ENCODE data around the gene MCM9. TPM values are rescaled to one million over a fixed set of nuclear protein-coding genes. Genes with fewer than 3 reads are reported as not detected.

Gene MCM9
- total and polyA plus RNA-seq, 5 donors, result 2.0 to 8.0 (median 7.2) TPM

DNA sequence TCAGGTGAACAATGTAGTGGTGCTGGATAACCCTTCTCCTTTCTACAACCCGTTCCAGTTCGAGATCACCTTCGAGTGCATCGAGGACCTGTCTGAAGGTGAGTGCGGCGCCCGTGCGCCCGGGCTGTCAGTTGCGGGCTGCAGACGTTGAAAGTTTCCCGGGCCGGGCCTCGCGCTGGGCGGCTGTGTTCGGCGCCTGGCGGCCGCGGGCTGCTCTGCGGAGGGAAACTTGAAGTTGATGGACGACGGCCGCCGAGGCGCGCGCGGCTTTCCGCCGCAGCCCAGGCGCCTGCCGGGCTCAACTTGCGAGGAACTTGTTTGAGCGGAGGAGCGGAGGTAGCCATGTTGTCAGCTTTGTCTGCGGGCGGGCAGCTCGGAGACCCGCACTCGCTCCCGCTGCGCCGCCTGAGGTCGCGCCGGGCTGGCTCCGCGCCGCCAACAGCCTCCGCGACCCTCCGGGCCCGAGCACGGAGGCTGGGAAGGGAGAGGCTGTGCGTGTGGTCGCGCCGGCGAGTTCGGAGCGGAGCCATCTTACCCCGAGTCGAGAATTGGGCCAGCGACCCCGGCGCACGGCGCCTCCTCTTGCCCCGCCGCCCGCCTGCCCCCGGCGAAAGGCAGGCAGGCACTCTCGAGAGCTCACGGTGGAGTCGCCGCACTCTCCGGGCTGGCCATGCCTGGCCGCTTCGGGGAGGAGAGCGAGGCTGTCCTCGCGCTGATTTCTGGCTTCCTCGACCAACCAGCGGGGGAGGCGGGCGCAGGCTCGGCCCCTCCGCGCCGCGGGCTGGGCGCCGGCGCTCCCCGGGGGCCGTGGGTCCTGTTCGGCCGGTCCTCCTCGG, 40.3 kb downstream of the MCM9 start:
- intact Hi-C loops (cut with DNase I), result no loop called here
- under 1% methylated on average over 102 of the region's 102 CpGs for WGBS
- no peaks in the 10 kb centered on the region for H3K4me1 ChIP-seq (ENCODE audit: control insufficient read depth, insufficient read depth, low read length)

GRCh38 chr6:118893807-118894424, 41.0 kb downstream of the MCM9 start, which contains the start of gene ASF1A:
ASF1A (plus strand) TSS chr6:118894152; CDS start chr6:118894414, 262 bp downstream.
- Histone ChIP-seq H3K4me3 (ENCODE audit: low read length) (peak within 1 kb of the TSS; percentile 93), H3K27me3 (ENCODE audit: control insufficient read depth, insufficient read depth) (no peaks in the 10 kb centered on the region), H3K4me1 (ENCODE audit: control insufficient read depth, insufficient read depth, low read length) (no peaks in the 10 kb centered on the region), H3K27ac (ENCODE audit: low read length) (peak within 1 kb of the TSS; percentile 91), H3K9me3 (ENCODE audit: control insufficient read depth, low read length) (no peaks in the 10 kb centered on the region)
- peak; percentile 97 to 98 (median 97) for DNase-seq
- peak; percentile 95 to 96 for ATAC-seq
- intact Hi-C loops (cut with DNase I), result no loop called here
- whole genome bisulfite sequencing, result under 1% methylated on average over 51 of the region's 51 CpGs

More for the DNA sequence above, 40.3 kb downstream of the MCM9 start:
- no peaks in the 10 kb centered on the region for H3K27me3 ChIP-seq (ENCODE audit: control insufficient read depth, insufficient read depth)
- H3K27ac ChIP-seq (ENCODE audit: low read length), result peak overlapping the region; percentile 87
- no peaks in the 10 kb centered on the region for H3K9me3 ChIP-seq (ENCODE audit: control insufficient read depth, low read length)
- ATAC-seq (peak; percentile 83 to 88), DNase-seq (peak; percentile 74 to 89 (median 87))
- peak overlapping the region; percentile 92 for H3K4me3 ChIP-seq (ENCODE audit: low read length)

- no peaks in the 10 kb centered on the region for H3K27me3 ChIP-seq (ENCODE audit: control insufficient read depth, insufficient read depth)
- H3K4me3 ChIP-seq (ENCODE audit: low read length), result peak overlapping the region; percentile 93
- H3K4me1 ChIP-seq (ENCODE audit: control insufficient read depth, insufficient read depth, low read length), result no peaks in the 10 kb centered on the region
- DNase-seq, result peak; percentile 24 to 51 (median 36)
- no peaks in the 10 kb centered on the region for H3K9me3 ChIP-seq (ENCODE audit: control insufficient read depth, low read length)
- whole genome bisulfite sequencing, result under 1% methylated on average over 18 of the region's 18 CpGs
- intact Hi-C loops (cut with DNase I), result no loop called here
- peak overlapping the region; percentile 91 for H3K27ac ChIP-seq (ENCODE audit: low read length)
- ATAC-seq, result peak; percentile 0 to 12
Measured at GRCh38 chr6:118893064-118893806, 41.7 kb downstream of the MCM9 start.

DNA sequence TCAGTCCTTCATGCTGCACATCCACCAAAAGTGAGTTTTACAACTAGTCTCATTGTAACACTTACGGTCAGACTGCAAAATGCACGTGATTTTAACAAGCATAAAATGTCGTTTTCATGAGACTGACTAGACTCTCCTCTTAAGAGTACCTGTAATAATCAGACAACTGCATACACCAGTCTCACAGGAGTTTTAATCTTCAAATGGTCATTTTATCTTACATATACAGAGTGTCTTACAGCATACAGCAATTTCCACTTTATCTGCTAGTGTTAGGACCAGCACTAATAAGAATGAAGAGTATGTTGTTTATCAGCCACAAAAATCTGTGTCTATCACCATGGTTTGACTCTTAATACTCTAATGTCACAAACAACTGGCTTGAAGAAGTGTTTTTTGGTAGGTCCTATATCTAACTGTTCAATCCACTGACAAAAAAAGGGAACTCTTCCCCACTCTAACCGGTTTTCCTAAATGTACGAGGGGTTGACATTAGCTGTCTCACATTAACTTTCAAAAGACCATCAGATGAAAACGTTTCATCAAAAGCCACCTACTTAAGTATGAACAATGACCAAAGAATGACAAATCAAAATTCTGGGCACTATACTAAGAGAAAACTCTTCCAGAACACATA, 42.5 kb downstream of the MCM9 start:
- 38% methylated on average over 6 of the region's 6 CpGs for WGBS
- DNase-seq (no peak), ATAC-seq (no peak)
- H3K9me3 ChIP-seq (ENCODE audit: control insufficient read depth, low read length), result no peaks in the 10 kb centered on the region
- H3K27ac ChIP-seq (ENCODE audit: low read length), result no peak overlapping the region
- H3K27me3 ChIP-seq (ENCODE audit: control insufficient read depth, insufficient read depth), result no peaks in the 10 kb centered on the region
- H3K4me1 ChIP-seq (ENCODE audit: control insufficient read depth, insufficient read depth, low read length), result no peaks in the 10 kb centered on the region
- intact Hi-C loops (cut with DNase I), result no loop called here
- H3K4me3 ChIP-seq (ENCODE audit: low read length), result peak overlapping the region; percentile 93

- no peaks in the 10 kb centered on the region for H3K4me1 ChIP-seq (ENCODE audit: control insufficient read depth, insufficient read depth, low read length)
- no peak overlapping the region for H3K27ac ChIP-seq (ENCODE audit: low read length)
- intact Hi-C loops (cut with DNase I), result no loop called here
- H3K27me3 ChIP-seq (ENCODE audit: control insufficient read depth, insufficient read depth), result no peaks in the 10 kb centered on the region
- no peaks in the 10 kb centered on the region for H3K9me3 ChIP-seq (ENCODE audit: control insufficient read depth, low read length)
- 85% methylated on average over 5 of the region's 5 CpGs for WGBS
- no peak overlapping the region for H3K4me3 ChIP-seq (ENCODE audit: low read length)
- ATAC-seq (no peak), DNase-seq (no peak)
Measured at GRCh38 chr6:118890997-118891790, 43.8 kb downstream of the MCM9 start.

GRCh38 chr6:118889163-118889562, 45.8 kb downstream of the MCM9 start:
- 83% methylated on average over 4 of the region's 4 CpGs for WGBS
- Histone ChIP-seq H3K9me3 (ENCODE audit: control insufficient read depth, low read length) (no peaks in the 10 kb centered on the region), H3K27me3 (ENCODE audit: control insufficient read depth, insufficient read depth) (no peaks in the 10 kb centered on the region), H3K27ac (ENCODE audit: low read length) (no peak overlapping the region), H3K4me1 (ENCODE audit: control insufficient read depth, insufficient read depth, low read length) (no peaks in the 10 kb centered on the region), H3K4me3 (ENCODE audit: low read length) (no peak overlapping the region)
- intact Hi-C loops (cut with DNase I), result no loop called here
- DNase-seq (no peak), ATAC-seq (no peak)

GRCh38 chr6:118886641-118887040, 48.3 kb downstream of the MCM9 start:
- DNase-seq (no peak), ATAC-seq (no peak)
- WGBS, result 84% methylated on average over 6 of the region's 6 CpGs
- H3K4me1 ChIP-seq (ENCODE audit: control insufficient read depth, insufficient read depth, low read length), result peaks cover 4% of the 10 kb centered on the region
- no peaks in the 10 kb centered on the region for H3K27me3 ChIP-seq (ENCODE audit: control insufficient read depth, insufficient read depth)
- H3K27ac ChIP-seq (ENCODE audit: low read length), result no peak overlapping the region
- intact Hi-C loops (cut with DNase I), result no loop called here
- no peaks in the 10 kb centered on the region for H3K9me3 ChIP-seq (ENCODE audit: control insufficient read depth, low read length)
- no peak overlapping the region for H3K4me3 ChIP-seq (ENCODE audit: low read length)

GRCh38 chr6:118882314-118882905, 52.5 kb downstream of the MCM9 start:
- ATAC-seq (no peak), DNase-seq (no peak)
- no peaks in the 10 kb centered on the region for H3K27me3 ChIP-seq (ENCODE audit: control insufficient read depth, insufficient read depth)
- intact Hi-C loops (cut with DNase I), result no loop called here
- H3K9me3 ChIP-seq (ENCODE audit: control insufficient read depth, low read length), result no peaks in the 10 kb centered on the region
- 87% methylated on average over 4 of the region's 4 CpGs for WGBS
- peaks cover 4% of the 10 kb centered on the region for H3K4me1 ChIP-seq (ENCODE audit: control insufficient read depth, insufficient read depth, low read length)
- H3K27ac ChIP-seq (ENCODE audit: low read length), result no peak overlapping the region
- no peak overlapping the region for H3K4me3 ChIP-seq (ENCODE audit: low read length)

DNA sequence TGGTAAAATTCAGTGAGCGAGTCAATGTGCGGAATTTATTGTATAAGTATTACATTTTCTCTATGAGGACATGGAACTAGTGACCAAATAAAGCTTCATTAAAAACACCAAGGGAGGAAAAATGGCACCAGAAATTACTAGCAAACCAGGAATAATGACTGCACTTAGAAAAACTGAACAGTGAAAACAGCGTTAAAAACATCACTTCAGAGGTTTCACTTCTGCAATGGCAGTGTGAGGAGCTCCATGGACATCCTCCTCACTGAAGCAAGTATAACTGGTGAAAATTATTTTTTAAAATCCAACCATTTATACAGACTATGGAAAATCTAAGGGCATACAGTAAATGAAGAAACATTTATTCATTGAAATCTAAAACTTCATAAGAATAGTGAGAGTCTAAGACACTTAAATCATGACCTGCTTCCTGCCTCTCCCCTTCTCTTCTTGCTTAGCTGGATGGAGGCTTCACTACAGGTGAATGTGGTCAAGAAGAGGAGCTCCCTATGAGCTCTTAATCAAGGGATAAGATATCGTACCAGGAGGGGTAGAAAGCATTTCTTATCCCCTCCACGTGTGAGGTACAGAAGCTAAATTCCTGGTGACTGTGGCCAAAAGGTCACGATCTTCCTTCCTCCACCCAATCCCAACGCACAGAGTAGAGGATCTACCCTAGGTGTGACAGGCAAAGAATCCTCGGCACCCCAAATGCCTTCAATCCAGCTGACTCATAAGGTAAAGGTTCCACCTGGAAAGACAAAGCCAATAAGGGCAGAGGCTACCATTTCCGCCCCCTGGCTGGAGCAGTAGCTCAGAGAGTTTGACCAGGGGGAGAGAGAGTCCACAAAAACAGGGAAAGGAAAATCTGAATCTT, 53.3 kb downstream of the MCM9 start:
- H3K9me3 ChIP-seq (ENCODE audit: control insufficient read depth, low read length), result no peaks in the 10 kb centered on the region
- H3K4me3 ChIP-seq (ENCODE audit: low read length), result no peak overlapping the region
- DNase-seq (no peak), ATAC-seq (no peak)
- H3K27ac ChIP-seq (ENCODE audit: low read length), result no peak overlapping the region
- 76% methylated on average over 9 of the region's 9 CpGs for WGBS
- H3K4me1 ChIP-seq (ENCODE audit: control insufficient read depth, insufficient read depth, low read length), result peaks cover 4% of the 10 kb centered on the region
- intact Hi-C loops (cut with DNase I), result no loop called here
- H3K27me3 ChIP-seq (ENCODE audit: control insufficient read depth, insufficient read depth), result no peaks in the 10 kb centered on the region

Measured in right cardiac atrium (tissue), 5 donors.